Measurements from ENCODE around the gene CD7.
A peak's percentile ranks its signal among the peaks of the same experiment; 100 is the strongest.

The CD7 gene

DNA sequence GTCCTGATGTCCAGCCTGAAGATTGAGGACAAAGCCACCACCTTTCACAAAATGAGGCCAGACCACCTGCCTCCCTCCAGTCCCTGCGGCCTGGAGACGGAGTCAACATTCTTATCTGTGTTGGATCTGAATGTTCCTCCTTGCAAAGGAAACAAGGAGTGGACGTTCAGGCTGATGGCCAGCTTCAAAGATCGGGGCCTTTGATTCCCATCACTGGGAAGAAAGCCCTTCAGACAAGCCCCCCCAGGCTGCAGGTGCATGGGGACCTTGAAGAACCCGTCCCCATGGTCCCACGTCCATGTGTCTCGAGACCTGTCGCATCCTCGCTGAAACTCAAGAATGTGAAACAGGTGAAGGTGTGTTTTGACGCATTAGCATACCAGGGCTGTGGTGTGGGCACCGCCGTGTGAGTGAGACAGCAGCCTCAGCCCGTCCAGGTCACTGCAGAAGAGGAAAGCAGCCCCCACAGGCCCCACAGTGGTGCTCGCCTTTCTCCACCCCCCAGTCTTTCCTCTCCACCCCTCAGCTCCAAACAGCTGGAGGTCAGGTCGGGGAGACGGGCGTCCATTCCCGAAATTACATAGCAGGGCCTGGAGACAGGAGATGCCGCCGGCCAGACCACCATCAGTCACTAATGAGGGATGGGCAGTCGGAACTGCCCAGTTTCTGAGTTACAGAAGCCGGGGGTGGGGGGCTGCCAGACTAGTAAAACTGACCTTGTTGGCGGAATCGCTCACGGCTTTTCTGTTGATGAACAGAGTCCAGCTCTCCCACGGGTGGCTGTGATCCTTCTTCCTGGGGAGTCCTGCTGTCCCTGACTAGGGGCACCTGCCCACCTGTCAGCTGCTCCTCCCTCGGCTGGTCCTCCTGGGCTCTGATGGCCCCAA is 43.0 kb downstream of the CD7 start:
- peaks cover 11% of the 10 kb centered on the region for H3K27me3 Mint-ChIP-seq (ENCODE audit: low read depth)
- no peaks in the 10 kb centered on the region for H3K9me3 Mint-ChIP-seq
- peaks cover 29% of the 10 kb centered on the region for H3K36me3 Mint-ChIP-seq (ENCODE audit: low read depth)
- peak overlapping the region; percentile 73 to 97 (median 75) for H3K27ac Mint-ChIP-seq
- peak overlapping the region; percentile 90 to 95 (median 93) for H3K4me3 Mint-ChIP-seq
- H3K4me1 Mint-ChIP-seq = peaks cover 36% of the 10 kb centered on the region
- TF ChIP-seq, protein P1, sequence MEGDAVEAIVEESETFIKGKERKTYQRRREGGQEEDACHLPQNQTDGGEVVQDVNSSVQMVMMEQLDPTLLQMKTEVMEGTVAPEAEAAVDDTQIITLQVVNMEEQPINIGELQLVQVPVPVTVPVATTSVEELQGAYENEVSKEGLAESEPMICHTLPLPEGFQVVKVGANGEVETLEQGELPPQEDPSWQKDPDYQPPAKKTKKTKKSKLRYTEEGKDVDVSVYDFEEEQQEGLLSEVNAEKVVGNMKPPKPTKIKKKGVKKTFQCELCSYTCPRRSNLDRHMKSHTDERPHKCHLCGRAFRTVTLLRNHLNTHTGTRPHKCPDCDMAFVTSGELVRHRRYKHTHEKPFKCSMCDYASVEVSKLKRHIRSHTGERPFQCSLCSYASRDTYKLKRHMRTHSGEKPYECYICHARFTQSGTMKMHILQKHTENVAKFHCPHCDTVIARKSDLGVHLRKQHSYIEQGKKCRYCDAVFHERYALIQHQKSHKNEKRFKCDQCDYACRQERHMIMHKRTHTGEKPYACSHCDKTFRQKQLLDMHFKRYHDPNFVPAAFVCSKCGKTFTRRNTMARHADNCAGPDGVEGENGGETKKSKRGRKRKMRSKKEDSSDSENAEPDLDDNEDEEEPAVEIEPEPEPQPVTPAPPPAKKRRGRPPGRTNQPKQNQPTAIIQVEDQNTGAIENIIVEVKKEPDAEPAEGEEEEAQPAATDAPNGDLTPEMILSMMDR (IDR thresholded peaks at IDR 0.05; ENCODE audit: unreplicated experiment in 3 of 3) = no peak

DNA sequence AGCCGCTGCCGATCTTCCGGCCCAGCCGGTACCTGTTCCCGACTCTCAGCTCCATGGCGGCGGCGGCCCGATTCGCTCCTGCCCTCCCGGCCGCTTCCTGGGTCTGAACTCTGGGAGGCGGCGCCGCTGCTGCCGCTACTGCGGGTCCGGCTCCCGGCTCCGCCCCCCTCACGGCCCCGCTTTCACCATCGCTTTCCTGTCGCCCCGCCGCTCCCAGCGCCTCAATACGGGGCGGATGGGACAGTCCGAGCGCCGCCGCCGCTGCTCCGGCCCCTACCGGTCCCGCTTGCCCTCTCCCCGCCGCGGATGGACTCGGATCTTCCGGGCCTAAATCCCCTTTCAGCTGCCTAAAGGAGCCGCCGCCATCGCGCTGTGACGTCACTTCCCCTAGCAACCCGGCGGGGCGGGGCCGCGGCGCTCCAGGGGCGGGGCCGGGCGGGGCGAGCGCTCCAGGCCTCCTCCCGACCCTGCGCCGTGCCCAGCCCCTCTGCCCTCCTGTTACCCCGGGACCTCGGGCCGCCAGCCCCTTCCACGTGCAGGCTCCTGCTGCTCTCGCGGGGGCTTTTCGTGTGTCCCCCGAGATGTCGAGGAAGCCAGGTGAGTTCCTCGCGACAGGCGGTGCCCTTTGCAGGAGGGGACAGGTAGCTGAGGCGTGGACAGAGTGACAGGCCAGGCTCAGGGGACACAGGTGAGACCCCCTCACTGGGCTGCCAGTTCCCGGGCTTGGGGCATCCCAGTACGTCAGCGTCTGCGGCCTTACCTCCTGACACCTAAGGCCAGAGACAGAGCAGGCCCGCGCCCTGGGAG is 43.9 kb downstream of the CD7 start, which contains the start of gene CSNK1D:
Gene CSNK1D, minus strand, starts transcription at position 374 of the 807 bp plus-strand sequence. Its CDS starts 319 bp downstream, at position 55.
- H3K36me3 Mint-ChIP-seq (ENCODE audit: low read depth) = peaks cover 33% of the 10 kb centered on the region
- peaks cover 41% of the 10 kb centered on the region for H3K4me1 Mint-ChIP-seq
- TF ChIP-seq, protein P1 (IDR thresholded peaks at IDR 0.05; ENCODE audit: unreplicated experiment in 3 of 3) = no peak
- H3K27ac Mint-ChIP-seq = peak within 1 kb of the TSS; percentile 97 to 100 (median 99)
- H3K4me3 Mint-ChIP-seq = peak within 1 kb of the TSS; percentile 93 to 98 (median 95)
- H3K9me3 Mint-ChIP-seq = no peaks in the 10 kb centered on the region
- H3K27me3 Mint-ChIP-seq (ENCODE audit: low read depth) = peaks cover 7% of the 10 kb centered on the region

DNA sequence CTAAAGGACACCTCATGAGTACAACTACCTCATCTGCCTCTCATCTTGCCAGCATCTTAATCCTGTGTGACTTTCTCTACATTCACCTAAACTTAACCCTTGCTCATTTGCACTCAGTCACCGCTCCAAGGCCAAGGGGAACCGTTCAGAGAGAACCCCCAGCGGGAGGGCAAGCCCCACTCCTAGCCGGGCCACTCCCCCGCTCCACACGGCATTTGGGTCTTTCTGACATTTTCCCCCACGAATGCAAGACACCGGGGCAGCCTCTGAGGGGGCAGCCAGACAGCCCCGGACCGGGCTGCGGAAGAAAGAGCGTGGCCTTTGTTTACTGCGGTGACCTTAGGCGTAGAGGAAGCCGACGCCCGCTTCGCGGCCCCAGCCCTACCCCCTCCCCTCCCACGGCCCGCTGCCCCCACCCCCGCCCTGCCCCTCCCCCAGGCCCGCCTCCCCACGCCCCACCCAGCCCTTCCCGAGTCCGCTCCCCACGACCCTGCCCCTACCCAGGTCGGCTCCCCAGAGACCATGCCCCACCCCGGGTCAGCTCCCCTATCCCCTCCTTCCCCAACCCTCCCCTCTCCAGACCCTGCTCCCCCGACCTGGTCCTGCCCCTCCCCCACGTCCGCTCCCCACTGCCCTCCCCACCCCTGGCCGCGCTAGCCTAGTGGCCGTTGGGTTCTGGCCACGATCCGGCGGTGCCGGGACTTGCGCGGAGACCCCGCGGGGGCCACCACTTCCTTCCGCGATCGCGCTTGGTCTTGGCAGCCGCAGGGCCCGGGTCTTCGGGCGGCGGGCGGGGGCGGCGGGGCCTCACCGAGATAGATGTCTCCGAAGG is 44.7 kb downstream of the CD7 start:
- H3K4me1 Mint-ChIP-seq = peaks cover 42% of the 10 kb centered on the region
- peaks cover 7% of the 10 kb centered on the region for H3K27me3 Mint-ChIP-seq (ENCODE audit: low read depth)
- peak overlapping the region; percentile 93 to 98 (median 95) for H3K4me3 Mint-ChIP-seq
- TF ChIP-seq, protein P1 (IDR thresholded peaks at IDR 0.05; ENCODE audit: unreplicated experiment in 3 of 3) = no peak
- peak overlapping the region; percentile 97 to 100 (median 99) for H3K27ac Mint-ChIP-seq
- H3K9me3 Mint-ChIP-seq = no peaks in the 10 kb centered on the region
- H3K36me3 Mint-ChIP-seq (ENCODE audit: low read depth) = peaks cover 35% of the 10 kb centered on the region

DNA sequence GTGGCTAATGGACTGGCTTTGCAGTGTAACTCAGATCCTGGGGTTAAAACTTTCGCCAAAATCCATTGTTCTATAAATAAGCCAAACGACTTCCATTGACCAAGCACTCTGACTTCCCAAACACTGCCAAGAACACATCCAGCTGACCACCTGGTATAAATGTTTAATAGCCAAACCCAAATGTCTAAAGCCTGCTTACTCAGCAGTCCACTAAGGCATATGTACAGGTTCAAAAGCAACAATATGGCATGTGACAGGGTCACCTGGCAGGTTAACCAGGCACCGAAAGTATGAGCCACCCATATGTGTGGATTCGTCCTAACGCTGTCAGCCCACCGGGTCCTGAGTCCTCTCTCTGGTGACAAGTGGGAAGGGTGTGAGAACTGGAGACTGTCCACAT is 46.0 kb downstream of the CD7 start:
- peak overlapping the region; percentile 91 to 98 (median 93) for H3K4me3 Mint-ChIP-seq
- peak overlapping the region in 1 of 3 experiments; percentile 94 for H3K27ac Mint-ChIP-seq
- H3K36me3 Mint-ChIP-seq (ENCODE audit: low read depth) = peaks cover 39% of the 10 kb centered on the region
- peaks cover 4% of the 10 kb centered on the region for H3K27me3 Mint-ChIP-seq (ENCODE audit: low read depth)
- peaks cover 44% of the 10 kb centered on the region for H3K4me1 Mint-ChIP-seq
- TF ChIP-seq, protein P1 (IDR thresholded peaks at IDR 0.05; ENCODE audit: unreplicated experiment in 3 of 3) = no peak
- no peaks in the 10 kb centered on the region for H3K9me3 Mint-ChIP-seq

DNA sequence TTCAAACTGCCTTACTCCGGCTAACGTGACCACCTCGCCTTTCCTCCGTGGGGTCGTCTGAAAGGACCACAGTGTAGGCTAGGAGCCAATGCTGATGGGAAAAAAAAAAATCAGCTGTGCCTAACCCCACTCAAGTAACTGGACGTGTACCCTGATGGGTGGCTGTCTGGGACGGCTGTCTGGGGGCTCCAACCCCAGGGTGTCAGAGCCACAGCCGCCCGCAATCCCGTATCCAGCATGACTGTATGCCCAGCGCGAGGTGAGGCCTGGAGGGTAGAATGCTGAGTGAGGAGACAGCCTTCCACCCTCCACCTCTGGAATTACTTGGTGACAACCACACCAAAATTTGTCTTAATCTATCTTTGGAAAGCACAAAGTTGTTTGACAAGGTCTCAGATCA is 46.8 kb downstream of the CD7 start:
- no peaks in the 10 kb centered on the region for H3K9me3 Mint-ChIP-seq
- TF ChIP-seq, protein P1 (IDR thresholded peaks at IDR 0.05; ENCODE audit: unreplicated experiment in 3 of 3) = no peak
- peaks cover 4% of the 10 kb centered on the region for H3K27me3 Mint-ChIP-seq (ENCODE audit: low read depth)
- peak overlapping the region in 2 of 3 experiments; percentile 65 to 66 for H3K27ac Mint-ChIP-seq
- peaks cover 48% of the 10 kb centered on the region for H3K4me1 Mint-ChIP-seq
- peaks cover 47% of the 10 kb centered on the region for H3K36me3 Mint-ChIP-seq (ENCODE audit: low read depth)
- peak overlapping the region; percentile 91 to 98 (median 93) for H3K4me3 Mint-ChIP-seq
